Adrenal gland (tissue), 12 donors: ENCODE measurements around the gene PRSS38. TPM values are rescaled to one million over a fixed set of nuclear protein-coding genes. Genes with fewer than 3 reads are reported as not detected.

ENCODE experiments used
- DNase-seq, 7 donors: peaks; one replicate each; pipeline ENCODE4 v3.0.0-alpha.2; 2019 to 2020
- H3K27ac ChIP-seq, 5 donors: fragments of 200-600 bp; sonication (generic) in 4 of 5; 1 replicate in 3 of 5; 2 replicates in 2 of 5; pipeline versions ENCODE4 v1.5.1 to v1.8.0; 2016 to 2020; ENCODE audit warnings: mild to moderate bottlenecking in 1 of 5
- H3K27me3 ChIP-seq: fragments of 200-600 bp; 2 replicates; pipeline ENCODE4 v1.8.0; 2021
- H3K36me3 ChIP-seq, 2 donors: fragments of 200-600 bp; replicated peaks in 1 of 2; 1 replicate in 1 of 2; 2 replicates in 1 of 2; pipeline versions ENCODE4 v1.5.1 to v1.8.0; 2018 to 2022
- H3K4me1 ChIP-seq, 2 donors: fragments of 200-600 bp; replicated peaks in 1 of 2; 1 replicate in 1 of 2; 2 replicates in 1 of 2; pipeline versions ENCODE4 v1.5.1 to v1.8.0; 2018 to 2021
- H3K4me3 ChIP-seq, 4 donors: fragments of 200-600 bp; sonication (generic) in 3 of 4; one replicate each; pipeline ENCODE4 v1.5.1; 2016 to 2018
- H3K9me3 ChIP-seq, 3 donors: fragments of 200-600 bp; sonication (generic) in 1 of 3; replicated peaks in 1 of 3; 1 replicate in 2 of 3; 2 replicates in 1 of 3; pipeline versions ENCODE4 v1.5.1 to v1.8.0; 2016 to 2021
- CTCF ChIP-seq, 6 experiments: fragments of 450-650 bp in 4 of 6; fragments of 200-600 bp in 2 of 6; sonication (generic) in 1 of 6; IDR thresholded peaks; 1 replicate in 5 of 6; 2 replicates in 1 of 6; pipeline versions ENCODE4 v1.5.1 to v1.8.0; 2016 to 2021; ENCODE audit warnings: antibody characterized with exemption in 6 of 6, mild to moderate bottlenecking in 2 of 6, moderate library complexity in 1 of 6
- POLR2A ChIP-seq, 2 donors: fragments of 450-650 bp; IDR thresholded peaks; one replicate each; pipeline ENCODE4 v1.6.1; 2017; ENCODE audit warnings: antibody characterized with exemption in 2 of 2, mild to moderate bottlenecking in 2 of 2, moderate library complexity in 1 of 2
- WGBS, 4 donors: extraction: QIAGEN DNeasy Blood & Tissue Kit in 2 of 4; methylation state at CpG; one replicate each; pipeline versions ENCODE4 v1.1.5 to v1.1.7; 2013 to 2017; 5-methylcytosine and 5-hydroxymethylcytosine counted together
- intact Hi-C, 2 donors: fragments of 100-400 bp; cut with DNase I; formaldehyde crosslinking; loops; one replicate each; pipeline versions ENCODE4 v1.14.1 to v1.15.0; 2022 to 2023
- polyA plus RNA-seq, 3 donors: library from polyadenylated mRNA; stranded (reverse); fragments of 200-250 nt in 2 of 3; fragments of 350-450 nt in 1 of 3; fragmentation: Illumina TruSeq in 1 of 3; extraction: RNeasy Lipid Tissue Mini Kit (QIAGEN cat#74804) in 1 of 3; gene quantifications; one replicate each; pipeline ENCODE4 v1.2.3, GENCODE V29; 2013 to 2014
- total RNA-seq, 9 donors: library from RNA; depleted of rRNA in 4 of 9; stranded (reverse); fragments of >200 nt in 4 of 9; fragments of 120-200 nt in 1 of 9; fragmentation: NEBNext Ultra II Directional in 1 of 9; extraction: Animal tissue kit (Norgen Biotek cat#: 25700) in 1 of 9; gene quantifications; one replicate each; pipeline versions ENCODE4 v1.1.0 to v1.2.4, GENCODE V29; 2013 to 2023
- donor health status: healthy with polysubstance abuse.
- donor health status: Bipolar disorder and iron deficiency.
- donor health status: DM: yes; HTN: yes; CAD: no.
- donor health status: DM: no; HTN: no; CAD: no.
- donor health status: DM: no; HTN: no; CAD: no.
- donor health status: DM: yes; HTN: yes; CAD: no.

PRSS38 gene
- total and polyA plus RNA-seq, 12 donors: not detected

DNA sequence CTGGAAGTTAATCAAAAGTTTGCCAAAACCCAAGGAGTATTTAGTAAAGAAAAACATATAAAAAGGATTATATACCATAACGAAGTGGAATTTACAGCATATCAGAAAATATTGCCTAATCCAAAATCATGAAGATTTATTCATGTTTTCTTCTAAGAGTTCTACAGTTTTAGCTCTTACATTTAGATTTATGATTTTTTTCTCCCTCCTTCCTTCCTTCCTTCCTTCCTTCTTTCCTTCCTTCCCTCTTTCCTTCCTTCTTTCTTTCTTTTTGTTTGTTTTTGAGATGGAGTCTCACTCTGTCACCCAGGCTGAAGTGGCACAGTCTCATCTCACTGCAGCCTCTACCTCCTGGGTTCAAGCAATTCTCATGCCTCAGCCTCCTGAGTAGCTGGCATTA, 15.7 kb upstream of the PRSS38 start:
- no peak for DNase-seq
- Histone ChIP-seq H3K4me1 (no peaks in the 10 kb centered on the region), H3K27ac (no peak overlapping the region), H3K36me3 (no peaks in the 10 kb centered on the region), H3K9me3 (no peaks in the 10 kb centered on the region), H3K4me3 (no peak overlapping the region), H3K27me3 (no peaks in the 10 kb centered on the region)
- WGBS, 4 donors: 63 to 80% (median 76%) methylated on average over 1 of the region's 1 CpG
- TF ChIP-seq CTCF (IDR thresholded peaks at IDR 0.05) (no peak), POLR2A (IDR thresholded peaks at IDR 0.05) (no peak)
- intact Hi-C loops: no loop called here

DNA sequence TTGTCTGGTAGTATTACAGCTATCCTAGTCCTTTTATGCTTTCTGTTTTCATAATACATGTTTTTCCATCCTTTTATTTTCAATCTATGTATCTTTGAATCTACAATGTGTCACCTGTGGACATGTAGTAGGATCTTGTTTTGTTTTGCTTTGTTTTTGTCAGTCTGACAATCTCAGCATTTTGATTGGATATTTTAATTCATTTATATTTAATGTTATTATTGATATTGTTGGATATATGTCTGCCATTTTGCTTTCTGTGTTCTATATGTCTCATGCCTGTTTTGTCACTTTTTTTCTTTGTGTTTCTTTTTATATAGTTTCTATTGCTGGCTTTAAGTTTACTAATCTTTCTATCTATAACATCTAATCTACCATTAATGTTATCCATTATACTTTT, 11.5 kb upstream of the PRSS38 start:
- H3K36me3 ChIP-seq: no peaks in the 10 kb centered on the region
- H3K4me1 ChIP-seq: no peaks in the 10 kb centered on the region
- no peak for TF ChIP-seq POLR2A (IDR thresholded peaks at IDR 0.05)
- no peak for TF ChIP-seq CTCF (IDR thresholded peaks at IDR 0.05)
- no peak for DNase-seq
- H3K27me3 ChIP-seq: no peaks in the 10 kb centered on the region
- intact Hi-C loops: no loop called here
- no peaks in the 10 kb centered on the region for H3K9me3 ChIP-seq
- H3K27ac ChIP-seq: no peak overlapping the region
- no peak overlapping the region for H3K4me3 ChIP-seq

DNA sequence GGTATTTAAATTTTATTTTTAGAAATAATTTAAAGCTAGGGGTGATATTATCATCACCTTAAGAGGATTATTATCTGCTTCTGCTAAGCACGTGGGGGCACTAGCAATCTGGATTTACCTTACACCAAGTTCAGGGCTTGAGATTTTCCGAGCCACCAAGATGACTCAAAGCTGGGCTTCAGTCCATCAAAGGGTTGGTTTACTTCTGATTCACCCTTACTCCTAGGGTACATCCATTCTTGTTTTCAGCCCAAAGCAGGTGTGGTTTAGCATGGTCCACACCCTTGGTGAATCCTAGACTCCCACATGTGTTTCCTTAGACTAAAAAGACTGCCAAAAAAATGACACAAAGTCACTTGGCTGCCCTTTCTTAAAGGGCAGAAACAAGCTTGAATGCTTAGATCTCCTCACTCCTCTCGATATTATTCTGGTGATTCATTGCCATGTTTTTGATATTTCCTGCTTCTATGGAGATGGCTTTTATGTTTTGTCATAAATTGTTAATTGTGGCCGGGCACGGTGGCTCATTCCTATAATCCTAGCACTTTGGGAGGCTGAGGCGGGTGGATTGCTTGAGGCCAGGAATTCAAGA, 9.8 kb upstream of the PRSS38 start:
- peak in 1 of 7 donors; percentile 57 for DNase-seq
- no peak overlapping the region for H3K27ac ChIP-seq
- H3K4me1 ChIP-seq: no peaks in the 10 kb centered on the region
- no peaks in the 10 kb centered on the region for H3K27me3 ChIP-seq
- TF ChIP-seq CTCF (IDR thresholded peaks at IDR 0.05): no peak
- TF ChIP-seq POLR2A (IDR thresholded peaks at IDR 0.05): no peak
- H3K9me3 ChIP-seq: no peaks in the 10 kb centered on the region
- intact Hi-C loops: no loop called here
- no peak overlapping the region for H3K4me3 ChIP-seq
- 43 to 58% (median 54%) methylated on average over 6 of the region's 6 CpGs for WGBS, 4 donors
- H3K36me3 ChIP-seq: no peaks in the 10 kb centered on the region

DNA sequence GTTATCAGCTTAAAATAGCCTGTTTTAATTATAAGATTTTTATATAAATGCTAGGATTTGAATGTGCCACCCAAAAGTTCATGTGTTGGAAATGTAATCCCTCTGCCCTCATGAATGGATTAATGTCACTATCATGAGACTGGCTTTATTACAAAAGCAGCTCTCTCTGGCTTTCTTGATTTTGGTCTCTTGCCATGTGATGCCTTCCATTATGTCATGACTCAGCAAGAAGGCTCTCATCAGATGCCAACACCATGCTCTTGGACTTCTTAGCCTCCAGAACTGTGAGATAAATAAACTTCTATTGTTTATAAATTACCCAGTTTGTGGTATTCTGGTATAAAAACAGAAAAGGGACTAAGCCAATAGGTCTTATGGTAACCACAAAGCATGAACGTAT, 6.9 kb upstream of the PRSS38 start:
- Histone ChIP-seq H3K36me3 (no peaks in the 10 kb centered on the region), H3K27me3 (no peaks in the 10 kb centered on the region), H3K9me3 (no peaks in the 10 kb centered on the region), H3K27ac (no peak overlapping the region), H3K4me1 (no peaks in the 10 kb centered on the region), H3K4me3 (no peak overlapping the region)
- intact Hi-C loops: no loop called here
- WGBS, 4 donors: 60 to 79% (median 63%) methylated on average over 1 of the region's 1 CpG
- TF ChIP-seq CTCF (IDR thresholded peaks at IDR 0.05): no peak
- TF ChIP-seq POLR2A (IDR thresholded peaks at IDR 0.05): no peak
- no peak for DNase-seq
